Testis (tissue), 3 donors: ENCODE measurements around the gene SPACDR. TPM values are rescaled to one million over a fixed set of nuclear protein-coding genes. Genes with fewer than 3 reads are reported as not detected.

Experiments used
- DNase-seq: peaks from one replicate; pipeline ENCODE4 v3.0.0-alpha.2; 2019
- H3K27ac ChIP-seq, 2 donors: fragments of 200-600 bp; sonication (generic); one replicate each; pipeline ENCODE4 v1.5.1; 2019
- H3K27me3 ChIP-seq: fragments of 200-600 bp; sonication (generic); one replicate; pipeline ENCODE4 v1.5.1; 2019
- H3K36me3 ChIP-seq: fragments of 200-600 bp; sonication (generic); one replicate; pipeline ENCODE4 v1.5.1; 2017; ENCODE audit warnings: low read depth; ENCODE audit errors: missing control alignments
- H3K4me1 ChIP-seq: fragments of 200-600 bp; sonication (generic); one replicate; pipeline ENCODE4 v1.5.1; 2019
- H3K4me3 ChIP-seq, 2 donors: fragments of 200-600 bp; sonication (generic); one replicate each; pipeline ENCODE4 v1.5.1; 2017 to 2019
- H3K9me3 ChIP-seq: fragments of 200-600 bp; sonication (generic); one replicate; pipeline ENCODE4 v1.5.1; 2017
- CTCF ChIP-seq, 3 experiments: fragments of 450-650 bp in 2 of 3; fragments of 200-600 bp in 1 of 3; sonication (generic) in 1 of 3; IDR thresholded peaks; one replicate each; pipeline ENCODE4 v1.5.1; 2016 to 2019; ENCODE audit warnings: antibody characterized with exemption in 3 of 3, mild to moderate bottlenecking in 2 of 3, moderate library complexity in 1 of 3
- POLR2A ChIP-seq: fragments of 450-650 bp; IDR thresholded peaks from one replicate; pipeline ENCODE4 v1.6.1; 2017; ENCODE audit warnings: antibody characterized with exemption, mild to moderate bottlenecking, moderate library complexity
- WGBS, 2 donors: methylation state at CpG; one replicate each; pipeline ENCODE4 v1.1.5; 2018; 5-methylcytosine and 5-hydroxymethylcytosine counted together
- intact Hi-C: fragments of 100-400 bp; cut with DNase I; formaldehyde crosslinking; loops from one replicate; pipeline ENCODE4 v1.15.1; 2023; ENCODE audit warnings: low total_unique reads
- polyA plus RNA-seq: library from polyadenylated mRNA; stranded (reverse); fragments of 350-450 nt; fragmentation: Illumina TruSeq; extraction: RNeasy Lipid Tissue Mini Kit (QIAGEN cat#74804); gene quantifications from one replicate; pipeline ENCODE4 v1.2.3, GENCODE V29; 2014; ENCODE audit warnings: low read depth, low replicate concordance; ENCODE audit not compliant: insufficient read depth
- total RNA-seq, 2 donors: library from RNA; depleted of rRNA; stranded (reverse); fragments of >200 nt; gene quantifications; one replicate each; pipeline ENCODE4 v1.2.3, GENCODE V29; 2016

Gene SPACDR
- total and polyA plus RNA-seq, 3 donors from 2014 or later, result 34.0 to 84.9 (median 45.8) TPM

GRCh38 chr7:100411101-100411500 is 53.0 kb downstream of the SPACDR start:
- Histone ChIP-seq H3K4me1 (peaks cover 4% of the 10 kb centered on the region), H3K27ac (no peak overlapping the region), H3K4me3 (no peak overlapping the region), H3K9me3 (no peaks in the 10 kb centered on the region), H3K27me3 (no peaks in the 10 kb centered on the region), H3K36me3 (no peaks in the 10 kb centered on the region)
- no peak for TF ChIP-seq CTCF (IDR thresholded peaks at IDR 0.05)
- DNase-seq, result no peak
- 94 to 98% methylated on average over 6 of the region's 6 CpGs for whole genome bisulfite sequencing, 2 donors
- intact Hi-C loops, result no loop called here

DNA sequence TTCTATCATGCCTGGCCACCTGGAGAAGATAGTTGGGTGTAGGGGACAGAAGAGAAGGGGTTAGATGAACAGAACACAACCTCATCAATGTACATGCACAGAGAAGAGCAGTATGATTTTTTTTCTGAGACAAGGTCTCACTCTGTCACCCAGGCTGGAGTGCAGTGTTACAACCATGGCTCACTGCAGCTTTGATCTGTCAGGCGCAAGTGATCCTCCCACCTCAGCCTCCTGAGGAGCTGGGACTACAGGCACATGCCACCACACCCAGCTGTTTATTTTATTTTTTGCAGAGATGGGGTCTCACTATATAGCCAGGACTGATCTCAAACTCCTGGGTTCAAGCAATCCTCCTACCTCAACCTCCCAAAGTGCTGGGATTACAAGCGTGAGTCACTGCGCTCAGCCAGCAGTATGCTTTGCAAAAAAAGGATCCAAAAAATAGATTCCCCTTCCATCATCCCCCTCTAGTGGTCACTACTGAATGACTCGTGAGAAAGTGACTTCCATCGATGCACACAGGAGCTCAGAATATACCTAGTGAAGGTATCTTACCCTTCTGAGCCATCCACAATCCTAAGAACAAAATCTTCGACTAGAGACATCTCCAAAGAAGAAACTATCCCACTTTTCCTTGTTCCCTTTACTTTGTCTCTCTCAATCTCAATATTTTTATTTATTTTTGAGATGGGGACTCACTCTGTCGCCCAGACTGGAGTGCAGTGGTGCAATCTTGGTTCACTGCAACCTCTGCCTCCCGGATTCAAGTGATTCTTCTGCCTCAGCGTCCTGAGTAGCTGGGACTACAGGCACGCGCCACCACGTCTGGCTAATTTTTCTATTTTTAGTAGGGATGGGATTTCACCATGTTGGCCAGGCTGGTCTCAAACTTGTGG is 56.5 kb downstream of the SPACDR start:
- Histone ChIP-seq H3K4me3 (no peak overlapping the region), H3K36me3 (no peaks in the 10 kb centered on the region), H3K4me1 (peaks cover 4% of the 10 kb centered on the region), H3K27me3 (no peaks in the 10 kb centered on the region), H3K27ac (no peak overlapping the region), H3K9me3 (no peaks in the 10 kb centered on the region)
- DNase-seq, result peak; percentile 46
- intact Hi-C loops, result loop anchor here (10.0 kb wide), 1 partner anchor 63 kb away; no protein-coding TSS in a partner anchor
- TF ChIP-seq POLR2A (no peak), CTCF (IDR thresholded peaks at IDR 0.05) (peak; percentile 54 to 76 (median 74))
- WGBS, 2 donors, result 63 to 66% methylated on average over 12 of the region's 12 CpGs

- 57 to 63% methylated on average over 6 of the region's 6 CpGs for WGBS, 2 donors
- H3K27me3 ChIP-seq, result no peaks in the 10 kb centered on the region
- H3K4me1 ChIP-seq, result peaks cover 4% of the 10 kb centered on the region
- intact Hi-C loops, result loop anchor here (10.0 kb wide), 1 partner anchor 62 kb away; no protein-coding TSS in a partner anchor
- DNase-seq, result no peak
- H3K27ac ChIP-seq, result no peak overlapping the region
- no peaks in the 10 kb centered on the region for H3K36me3 ChIP-seq
- no peak overlapping the region for H3K4me3 ChIP-seq
- H3K9me3 ChIP-seq, result no peaks in the 10 kb centered on the region
- no peak for TF ChIP-seq POLR2A
Measured at GRCh38 chr7:100406767-100407166, 57.3 kb downstream of the SPACDR start.

Other genes with a start within 250 kb of the SPACDR start
- gene PVRIG, start 244.3 kb downstream of the SPACDR start, total RNA-seq, result 1 to 10 TPM; 3.0 to 3.3 TPM
- 2.6 TPM for gene PVRIG, start 244.3 kb downstream of the SPACDR start, polyA plus RNA-seq
- 1 to 10 TPM; 2.8 to 5.7 TPM for gene SPDYE3, start 156.6 kb downstream of the SPACDR start, total RNA-seq
- 3.9 TPM for gene SPDYE3, start 156.6 kb downstream of the SPACDR start, polyA plus RNA-seq
- gene PILRB, start 106.1 kb downstream of the SPACDR start, total RNA-seq, result 100 to 1,000 TPM; 155 to 258 TPM
- gene PILRB, start 106.1 kb downstream of the SPACDR start, polyA plus RNA-seq, result 126 TPM
- 10 to 100 TPM; 12.0 to 18.0 TPM for gene PILRA, start 90.8 kb downstream of the SPACDR start, total RNA-seq
- 16.3 TPM for gene PILRA, start 90.8 kb downstream of the SPACDR start, polyA plus RNA-seq
- gene ZCWPW1, start 35.6 kb downstream of the SPACDR start, total RNA-seq, result 100 to 1,000 TPM in 1 of 2 donors, 10 to 100 TPM in 1; 83.5 to 145 TPM
- 96.5 TPM for gene ZCWPW1, start 35.6 kb downstream of the SPACDR start, polyA plus RNA-seq
- 10 to 100 TPM; 74.6 to 89.3 TPM for gene MEPCE, start 34.4 kb downstream of the SPACDR start, total RNA-seq
- 182 TPM for gene MEPCE, start 34.4 kb downstream of the SPACDR start, polyA plus RNA-seq
- 100 to 1,000 TPM in 1 of 2 donors, 10 to 100 TPM in 1; 97.6 to 128 TPM for gene PPP1R35, start 27.8 kb downstream of the SPACDR start, total RNA-seq
- gene PPP1R35, start 27.8 kb downstream of the SPACDR start, polyA plus RNA-seq, result 76.4 TPM
- 100 to 1,000 TPM; 135 to 165 TPM for gene TSC22D4, start 15.0 kb upstream of the SPACDR start, total RNA-seq
- gene TSC22D4, start 15.0 kb upstream of the SPACDR start, polyA plus RNA-seq, result 57.4 TPM
- gene NYAP1, start 19.7 kb upstream of the SPACDR start, total RNA-seq, result 10 to 100 TPM; 24.7 to 27.3 TPM
- gene NYAP1, start 19.7 kb upstream of the SPACDR start, polyA plus RNA-seq, result 15.7 TPM
- 10 to 100 TPM; 62.0 to 67.2 TPM for gene AGFG2, start 74.9 kb upstream of the SPACDR start, total RNA-seq
- 51.4 TPM for gene AGFG2, start 74.9 kb upstream of the SPACDR start, polyA plus RNA-seq
- 10 to 100 TPM; 28.4 to 29.9 TPM for gene SAP25, start 109.6 kb upstream of the SPACDR start, total RNA-seq
- gene SAP25, start 109.6 kb upstream of the SPACDR start, polyA plus RNA-seq, result 30.3 TPM
- 100 to 1,000 TPM; 314 to 378 TPM for gene LRCH4, start 121.9 kb upstream of the SPACDR start, total RNA-seq
- 159 TPM for gene LRCH4, start 121.9 kb upstream of the SPACDR start, polyA plus RNA-seq
- 10 to 100 TPM; 37.5 to 74.5 TPM for gene FBXO24, start 122.1 kb upstream of the SPACDR start, total RNA-seq
- gene FBXO24, start 122.1 kb upstream of the SPACDR start, polyA plus RNA-seq, result 112 TPM
- gene PCOLCE, start 138.1 kb upstream of the SPACDR start, total RNA-seq, result 10 to 100 TPM; 26.0 to 30.2 TPM
- gene PCOLCE, start 138.1 kb upstream of the SPACDR start, polyA plus RNA-seq, result 104 TPM
- gene MOSPD3, start 148.3 kb upstream of the SPACDR start, total RNA-seq, result 10 to 100 TPM; 40.6 to 78.9 TPM
- 62.8 TPM for gene MOSPD3, start 148.3 kb upstream of the SPACDR start, polyA plus RNA-seq
- 1 to 10 TPM in 1 of 2 donors, under 1 TPM in 1; 0.87 to 1.5 TPM for gene TFR2, start 177.3 kb upstream of the SPACDR start, total RNA-seq
- 1.1 TPM for gene TFR2, start 177.3 kb upstream of the SPACDR start, polyA plus RNA-seq
- gene ACTL6B, start 192.2 kb upstream of the SPACDR start, total RNA-seq, result 1 to 10 TPM in 1 of 2 donors, under 1 TPM in 1; 0.79 to 1.2 TPM
- gene ACTL6B, start 192.2 kb upstream of the SPACDR start, polyA plus RNA-seq, result 2.1 TPM
- 100 to 1,000 TPM; 195 to 325 TPM for gene GNB2, start 209.5 kb upstream of the SPACDR start, total RNA-seq
- gene GNB2, start 209.5 kb upstream of the SPACDR start, polyA plus RNA-seq, result 200 TPM
- 100 to 1,000 TPM; 105 to 106 TPM for gene GIGYF1, start 230.0 kb upstream of the SPACDR start, total RNA-seq
- gene GIGYF1, start 230.0 kb upstream of the SPACDR start, polyA plus RNA-seq, result 40.5 TPM
- 10 to 100 TPM; 33.6 to 39.4 TPM for gene POP7, start 241.9 kb upstream of the SPACDR start, total RNA-seq
- 21.6 TPM for gene POP7, start 241.9 kb upstream of the SPACDR start, polyA plus RNA-seq